ENCODE measurements around the gene C10orf62.
"Not testable (repeated sequence)": the region's sequence is repeated elsewhere in the genome, so short reads cannot be mapped to it uniquely, and the experiment has no call there.

Gene C10orf62

DNA sequence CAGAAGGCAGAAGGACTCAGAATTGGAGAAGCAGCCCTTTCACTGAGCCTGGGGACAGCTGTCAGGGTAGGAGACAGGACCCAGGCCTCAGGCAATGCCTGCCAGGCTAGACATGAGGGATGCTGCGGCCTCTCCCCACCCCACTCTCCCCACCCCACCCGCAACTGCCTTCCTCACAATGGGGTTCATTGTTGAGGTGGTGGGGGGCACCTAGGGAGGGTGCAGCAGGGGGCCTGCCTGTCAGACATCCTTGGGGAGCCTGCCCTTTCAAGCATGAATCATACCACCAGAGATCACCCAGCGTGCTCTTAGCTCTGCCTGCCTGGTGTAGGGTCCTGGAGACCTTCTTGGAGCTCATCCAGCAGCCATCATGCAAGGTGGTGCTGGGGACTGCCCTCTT, at the start of gene C10orf62:
C10orf62 (plus strand) TSS at position 243 of the 400 bp plus-strand sequence. CDS start 177 bp downstream, outside the sequence.
- no peak for DNase-seq

GRCh38 chr10:97540669-97541500, 48.6 kb upstream of the C10orf62 start:
- DNase-seq = no peak

GRCh38 chr10:97542169-97543024, 47.1 kb upstream of the C10orf62 start:
- DNase-seq = no peak

- no peak for DNase-seq
These were observed 46.4 kb upstream of the C10orf62 start for GRCh38 chr10:97543025-97543546.

GRCh38 chr10:97546456-97547270, 42.9 kb upstream of the C10orf62 start:
- DNase-seq = no peak

GRCh38 chr10:97547271-97547600, 42.3 kb upstream of the C10orf62 start:
- DNase-seq = no peak

GRCh38 chr10:97547962-97548361, 41.6 kb upstream of the C10orf62 start:
- DNase-seq = no peak

DNA sequence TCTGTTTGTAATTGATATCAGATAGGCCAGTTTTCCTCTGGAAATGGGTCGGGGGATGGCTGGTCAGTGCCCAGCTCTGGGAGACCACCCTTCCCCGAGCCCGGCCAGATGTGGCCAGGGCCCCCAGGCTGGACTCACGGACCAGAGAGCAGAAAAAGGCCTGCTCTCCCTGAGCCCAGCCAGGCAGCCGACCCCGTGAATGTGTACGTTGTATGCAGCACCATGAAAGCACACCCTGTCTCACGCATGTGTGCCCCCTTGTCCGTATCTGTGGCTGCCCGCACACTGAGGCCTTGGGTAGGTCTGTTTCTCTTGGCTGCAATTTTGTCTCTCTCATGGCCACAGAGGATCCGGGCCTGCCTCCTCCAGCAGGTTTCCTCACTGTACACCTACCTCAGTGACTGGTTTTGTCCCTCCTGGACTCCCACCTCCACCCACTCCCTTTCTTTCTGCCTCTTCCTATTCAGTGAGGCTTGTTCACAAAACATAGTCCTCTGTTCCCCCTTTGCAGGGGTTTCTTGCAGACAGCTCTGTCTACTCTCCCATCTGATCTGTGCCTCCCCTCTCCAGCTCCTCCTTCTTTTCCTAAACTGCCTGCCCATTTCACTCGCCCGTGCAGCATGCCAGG, 40.6 kb upstream of the C10orf62 start:
- no peak for DNase-seq

DNA sequence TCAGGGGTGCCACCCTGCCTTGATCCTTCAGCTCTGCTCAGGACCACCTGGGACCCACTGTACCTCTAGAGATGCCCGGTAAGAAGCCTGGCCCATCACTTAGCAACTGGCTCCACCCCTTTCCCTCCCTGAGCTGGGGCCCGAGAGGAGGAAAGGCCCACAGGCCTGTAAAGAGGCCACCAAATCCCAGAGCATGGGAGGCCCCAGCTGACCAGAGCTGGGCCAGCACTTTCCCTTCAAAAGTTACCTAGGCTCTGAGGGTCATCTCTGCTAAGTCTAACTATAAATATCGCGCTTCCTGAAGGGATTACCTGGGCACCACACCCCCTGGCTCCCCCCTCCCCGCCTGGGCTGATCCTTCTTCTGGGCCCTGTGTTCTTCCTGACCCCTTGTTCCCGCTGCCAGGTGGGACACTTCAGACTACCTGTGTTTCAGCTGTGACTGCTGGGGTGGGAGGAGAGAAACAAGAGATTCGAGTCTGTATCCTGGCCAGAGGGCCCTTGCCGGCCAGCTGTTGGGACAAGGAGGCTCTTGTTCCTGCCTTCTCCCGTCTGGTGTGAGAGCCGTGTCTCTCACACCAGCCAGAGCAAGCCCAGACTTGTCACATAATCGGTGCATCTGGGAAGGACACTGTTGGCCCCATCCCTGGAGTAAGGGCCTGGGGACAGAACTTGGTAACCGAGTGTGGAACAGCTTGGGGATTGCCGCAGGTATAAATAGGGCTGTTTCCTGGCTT, 39.8 kb upstream of the C10orf62 start:
- DNase-seq = no peak

- no peak for DNase-seq
These were observed 39.0 kb upstream of the C10orf62 start for GRCh38 chr10:97550336-97551149.

DNA sequence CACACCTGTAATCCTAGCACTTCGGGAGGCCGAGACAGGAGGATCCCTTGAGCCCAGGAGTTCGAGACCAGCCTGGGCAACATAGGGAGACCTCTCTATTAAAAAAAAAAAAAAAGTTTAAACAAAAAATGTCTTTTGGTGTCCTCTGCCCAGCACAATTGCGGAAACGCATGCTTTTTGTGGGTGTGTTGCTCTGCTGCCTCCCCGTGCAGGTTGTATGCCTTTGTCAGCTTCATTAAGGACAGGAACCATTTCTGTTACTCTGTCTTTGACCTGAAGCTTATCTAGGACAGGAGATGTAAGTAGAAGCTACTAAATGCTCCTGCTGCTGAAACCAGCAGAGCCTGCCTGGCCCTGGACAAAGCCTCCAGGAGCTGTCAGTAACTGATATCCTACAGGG, 38.2 kb upstream of the C10orf62 start:
- DNase-seq = no peak

DNA sequence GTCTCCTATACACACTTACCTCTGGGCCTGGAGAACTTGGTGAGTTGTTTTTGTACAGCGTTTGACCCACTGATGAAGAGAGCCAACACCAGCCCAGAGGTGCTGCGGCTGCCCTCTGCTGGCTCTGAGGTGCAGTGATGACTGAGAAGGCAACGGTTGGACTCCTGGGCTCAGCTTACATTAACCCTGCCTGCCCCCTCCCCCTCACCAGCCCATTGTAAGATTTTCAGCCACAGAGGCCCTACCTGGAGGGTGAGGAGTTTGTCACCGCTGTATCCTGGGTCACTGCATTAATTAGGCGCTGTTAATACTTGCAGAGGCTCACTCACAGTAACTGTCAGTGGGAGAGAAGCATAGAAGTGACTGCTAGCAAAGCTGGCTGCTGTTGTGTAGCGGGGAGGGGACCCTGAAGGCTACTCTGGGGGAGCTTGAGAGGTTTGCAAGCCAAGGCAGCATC, 35.9 kb upstream of the C10orf62 start:
- DNase-seq = peak; percentile 64

- not testable (repeated sequence) for DNase-seq
These were observed 35.2 kb upstream of the C10orf62 start for GRCh38 chr10:97554336-97554735.

DNA sequence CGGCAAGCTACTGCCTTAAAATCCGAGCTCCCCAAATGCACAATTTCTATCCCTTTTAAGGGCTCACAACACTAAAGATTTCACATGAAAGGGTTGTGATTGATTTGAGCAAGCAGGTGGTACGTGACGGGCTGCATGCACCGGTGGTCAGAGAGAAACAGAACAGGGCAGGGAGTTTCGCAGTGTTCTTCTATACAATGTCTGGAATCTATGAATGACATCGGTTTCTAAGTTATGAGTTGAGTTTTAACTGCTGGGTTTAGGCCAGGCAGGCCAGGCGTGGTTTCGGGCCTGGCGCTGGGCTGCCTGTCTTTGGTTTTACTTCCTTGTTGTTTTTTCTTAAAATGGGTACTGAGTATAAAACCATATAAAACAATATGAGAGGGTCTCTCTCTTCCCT, 34.0 kb upstream of the C10orf62 start:
- DNase-seq = not testable (repeated sequence)

GRCh38 chr10:97560731-97561381, 28.7 kb upstream of the C10orf62 start:
- DNase-seq = not testable (repeated sequence)

GRCh38 chr10:97561386-97562077, 28.0 kb upstream of the C10orf62 start:
- DNase-seq = not testable (repeated sequence)

GRCh38 chr10:97562329-97562728, 27.2 kb upstream of the C10orf62 start:
- DNase-seq = not testable (repeated sequence)

- no peak for DNase-seq
These were observed 26.2 kb upstream of the C10orf62 start for GRCh38 chr10:97563337-97563736.

DNA sequence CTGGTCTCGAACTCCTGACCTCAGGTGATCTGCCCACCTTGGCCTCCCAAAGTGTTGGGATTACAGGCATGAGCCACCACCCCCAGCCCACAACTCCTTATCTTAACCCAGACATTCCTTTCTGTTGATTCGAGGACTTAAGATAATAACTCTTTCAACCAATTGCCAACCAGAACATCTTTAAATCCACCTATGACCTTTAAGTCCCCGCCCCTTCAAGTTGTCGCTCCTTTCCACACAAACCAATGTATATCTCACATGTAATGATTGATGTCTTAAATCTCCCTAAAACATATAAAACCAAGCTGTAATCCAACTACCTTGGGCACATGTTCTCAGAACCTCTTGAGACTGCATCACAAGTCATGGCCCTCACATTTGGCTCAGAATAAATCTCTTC, 24.7 kb upstream of the C10orf62 start:
- no peak for DNase-seq

Data from CD4-positive, alpha-beta T cell treated with Interleukin-12 subunit alpha and Interleukin-12 subunit beta, for 1 hour (primary cell).